Esophagus squamous epithelium (tissue), 5 donors: ENCODE results near the gene STAG1. TPM values are rescaled to one million over a fixed set of nuclear protein-coding genes. Genes with fewer than 3 reads are reported as not detected.

Experiments
- DNase-seq: peaks from one replicate; lab custom pipeline; 2025; lab: John Stamatoyannopoulos, UW
- H3K27ac ChIP-seq, 4 donors: fragments of 200-600 bp; sonication (generic); one replicate each; pipeline ENCODE4 v1.5.1; 2016 to 2019; ENCODE audit warnings: mild to moderate bottlenecking in 1 of 4
- H3K27me3 ChIP-seq, 4 donors: fragments of 200-600 bp; sonication (generic); 1 replicate in 3 of 4; 2 replicates in 1 of 4; pipeline versions ENCODE4 v1.5.1 to v1.6.0; 2017 to 2021; ENCODE audit warnings: antibody characterized with exemption in 1 of 4
- H3K36me3 ChIP-seq, 3 donors: fragments of 200-600 bp; sonication (generic); one replicate each; pipeline ENCODE4 v1.5.1; 2016 to 2019
- H3K4me1 ChIP-seq, 3 donors: fragments of 200-600 bp; sonication (generic); one replicate each; pipeline ENCODE4 v1.5.1; 2017 to 2019
- H3K4me3 ChIP-seq, 4 donors: fragments of 200-600 bp; sonication (generic); 1 replicate in 3 of 4; 2 replicates in 1 of 4; pipeline ENCODE4 v1.5.1; 2016 to 2019; ENCODE audit warnings: mild to moderate bottlenecking in 2 of 4, moderate library complexity in 1 of 4
- H3K9me3 ChIP-seq, 3 donors: fragments of 200-600 bp; sonication (generic); one replicate each; pipeline ENCODE4 v1.5.1; 2016 to 2019
- CTCF ChIP-seq, 6 experiments: fragments of 450-650 bp in 4 of 6; fragments of 200-600 bp in 2 of 6; sonication (generic) in 2 of 6; IDR thresholded peaks; one replicate each; pipeline ENCODE4 v1.5.1; 2016 to 2019; ENCODE audit warnings: antibody characterized with exemption in 6 of 6, mild to moderate bottlenecking in 4 of 6, moderate library complexity in 4 of 6
- POLR2A ChIP-seq, 4 donors: fragments of 450-650 bp; IDR thresholded peaks; one replicate each; pipeline ENCODE4 v1.6.1; 2017; ENCODE audit warnings: antibody characterized with exemption in 4 of 4, mild to moderate bottlenecking in 4 of 4, moderate library complexity in 3 of 4
- WGBS, 2 donors: methylation state at CpG; one replicate each; pipeline ENCODE4 v1.1.5; 2018; 5-methylcytosine and 5-hydroxymethylcytosine counted together
- intact Hi-C: fragments of 100-400 bp; cut with DNase I; formaldehyde crosslinking; loops from one replicate; pipeline ENCODE4 v1.15.0; 2022
- total RNA-seq, 4 donors: library from RNA; depleted of rRNA; stranded (reverse); fragments of >200 nt; gene quantifications; one replicate each; pipeline ENCODE4 v1.1.0, GENCODE V29; 2016
- donor health status: DM: yes; HTN: yes; CAD: no.

The STAG1 gene
- total RNA-seq, 4 donors from 2014 or later, result 10.9 to 42.9 (median 24.9) TPM

GRCh38 chr3:136396916-136397315 lies 355.3 kb downstream of the STAG1 start:
- intact Hi-C loops, result loop anchor here (10.0 kb wide), 1 partner anchor 348 kb away; no protein-coding TSS in a partner anchor
- H3K36me3 ChIP-seq, result peaks cover 0 to 43% (median 0%) of the 10 kb centered on the region in 3 donors
- H3K4me1 ChIP-seq, result no peaks in the 10 kb centered on the region
- no peak overlapping the region for H3K27ac ChIP-seq
- H3K4me3 ChIP-seq, result no peak overlapping the region
- TF ChIP-seq CTCF (IDR thresholded peaks at IDR 0.05) (no peak), POLR2A (IDR thresholded peaks at IDR 0.05) (no peak)
- DNase-seq, result no peak
- H3K27me3 ChIP-seq, result no peaks in the 10 kb centered on the region
- H3K9me3 ChIP-seq, result no peaks in the 10 kb centered on the region

GRCh38 chr3:136390574-136390973 lies 361.6 kb downstream of the STAG1 start:
- Histone ChIP-seq H3K9me3 (no peaks in the 10 kb centered on the region), H3K27ac (no peak overlapping the region), H3K36me3 (peaks cover 0 to 9% (median 0%) of the 10 kb centered on the region in 3 donors), H3K4me1 (no peaks in the 10 kb centered on the region), H3K27me3 (no peaks in the 10 kb centered on the region), H3K4me3 (no peak overlapping the region)
- WGBS, 2 donors, result 91 to 92% methylated on average over 3 of the region's 3 CpGs
- TF ChIP-seq CTCF (IDR thresholded peaks at IDR 0.05) (no peak), POLR2A (IDR thresholded peaks at IDR 0.05) (no peak)
- intact Hi-C loops, result loop anchor here (10.0 kb wide), 1 partner anchor 354 kb away; no protein-coding TSS in a partner anchor
- no peak for DNase-seq

GRCh38 chr3:136387031-136387430 lies 365.1 kb downstream of the STAG1 start:
- no peak overlapping the region for H3K4me3 ChIP-seq
- H3K9me3 ChIP-seq, result no peaks in the 10 kb centered on the region
- H3K4me1 ChIP-seq, result no peaks in the 10 kb centered on the region
- peaks cover 0 to 5% (median 0%) of the 10 kb centered on the region in 3 donors for H3K36me3 ChIP-seq
- no peak for TF ChIP-seq POLR2A (IDR thresholded peaks at IDR 0.05)
- no peak for TF ChIP-seq CTCF (IDR thresholded peaks at IDR 0.05)
- H3K27me3 ChIP-seq, result no peaks in the 10 kb centered on the region
- intact Hi-C loops, result no loop called here
- no peak overlapping the region for H3K27ac ChIP-seq
- 50 to 67% methylated on average over 1 of the region's 1 CpG for WGBS, 2 donors
- no peak for DNase-seq

- no peaks in the 10 kb centered on the region for H3K4me1 ChIP-seq
- no peaks in the 10 kb centered on the region for H3K27me3 ChIP-seq
- 83 to 89% methylated on average over 2 of the region's 2 CpGs for WGBS, 2 donors
- H3K4me3 ChIP-seq, result no peak overlapping the region
- no peak for DNase-seq
- TF ChIP-seq POLR2A (IDR thresholded peaks at IDR 0.05) (no peak), CTCF (IDR thresholded peaks at IDR 0.05) (no peak)
- H3K27ac ChIP-seq, result no peak overlapping the region
- no peaks in the 10 kb centered on the region for H3K9me3 ChIP-seq
- intact Hi-C loops, result no loop called here
- H3K36me3 ChIP-seq, result peaks cover 0 to 5% (median 0%) of the 10 kb centered on the region in 3 donors
These were observed 366.7 kb downstream of the STAG1 start for GRCh38 chr3:136385457-136385856.

GRCh38 chr3:136381051-136381450 lies 371.1 kb downstream of the STAG1 start:
- DNase-seq, result no peak
- intact Hi-C loops, result no loop called here
- no peaks in the 10 kb centered on the region for H3K9me3 ChIP-seq
- 93 to 96% methylated on average over 2 of the region's 2 CpGs for WGBS, 2 donors
- no peaks in the 10 kb centered on the region for H3K27me3 ChIP-seq
- H3K36me3 ChIP-seq, result peaks cover 0 to 16% (median 0%) of the 10 kb centered on the region in 3 donors
- no peaks in the 10 kb centered on the region for H3K4me1 ChIP-seq
- H3K27ac ChIP-seq, result no peak overlapping the region
- TF ChIP-seq POLR2A (IDR thresholded peaks at IDR 0.05), result no peak
- no peak for TF ChIP-seq CTCF (IDR thresholded peaks at IDR 0.05)
- H3K4me3 ChIP-seq, result no peak overlapping the region
